Measurements from ENCODE around the gene RBM42.
A peak's percentile ranks its signal among the peaks of the same experiment; 100 is the strongest.

The RBM42 gene

GRCh38 chr19:35621708-35622107, 7.1 kb upstream of the RBM42 start:
- no peak for DNase-seq (ENCODE audit: low spot score)

- no peak for DNase-seq (ENCODE audit: low spot score)
Observed at GRCh38 chr19:35622750-35623149, 6.1 kb upstream of the RBM42 start.

GRCh38 chr19:35623327-35624010, 5.4 kb upstream of the RBM42 start:
- DNase-seq (ENCODE audit: low spot score): no peak

GRCh38 chr19:35628264-35628564, 622 bp upstream of the RBM42 start:
- no peak for DNase-seq (ENCODE audit: low spot score)

GRCh38 chr19:35629332-35629633, 447 bp downstream of the RBM42 start:
- DNase-seq (ENCODE audit: low spot score): no peak

- DNase-seq (ENCODE audit: low spot score): no peak
Observed at GRCh38 chr19:35633727-35634440, 5.0 kb downstream of the RBM42 start.

GRCh38 chr19:35636651-35637050, 7.8 kb downstream of the RBM42 start:
- DNase-seq (ENCODE audit: low spot score): no peak

- DNase-seq (ENCODE audit: low spot score): no peak
Observed at GRCh38 chr19:35637165-35637564, 8.3 kb downstream of the RBM42 start.

- DNase-seq (ENCODE audit: low spot score): no peak
Observed at GRCh38 chr19:35639321-35639639, 10.4 kb downstream of the RBM42 start.

- no peak for DNase-seq (ENCODE audit: low spot score)
Observed at GRCh38 chr19:35639863-35640262, 11.0 kb downstream of the RBM42 start.

GRCh38 chr19:35641515-35642151, 12.8 kb downstream of the RBM42 start, which contains the start of gene ETV2:
Gene ETV2, plus strand, starts transcription at chr19:35641745. Its CDS starts 716 bp downstream, at chr19:35642461.
- DNase-seq (ENCODE audit: low spot score): no peak

GRCh38 chr19:35642312-35642711, 13.5 kb downstream of the RBM42 start:
- DNase-seq (ENCODE audit: low spot score): no peak

- DNase-seq (ENCODE audit: low spot score): no peak
Observed at GRCh38 chr19:35642798-35643254, 14.0 kb downstream of the RBM42 start.

- DNase-seq (ENCODE audit: low spot score): peak; percentile 59
Observed at GRCh38 chr19:35643255-35644205, 14.7 kb downstream of the RBM42 start.

GRCh38 chr19:35644206-35644986, 15.6 kb downstream of the RBM42 start:
- DNase-seq (ENCODE audit: low spot score): peak; percentile 87

- DNase-seq (ENCODE audit: low spot score): peak; percentile 75
Observed at GRCh38 chr19:35644987-35645679, 16.3 kb downstream of the RBM42 start.

- DNase-seq (ENCODE audit: low spot score): no peak
Observed at GRCh38 chr19:35645680-35646511, 17.1 kb downstream of the RBM42 start.

GRCh38 chr19:35648017-35648961, 19.5 kb downstream of the RBM42 start, which contains the start of gene COX6B1:
Gene COX6B1, plus strand, starts transcription at chr19:35648323. Its CDS starts 2,921 bp downstream, at chr19:35651244.
- DNase-seq (ENCODE audit: low spot score): peak; percentile 99

- no peak for DNase-seq (ENCODE audit: low spot score)
Observed at GRCh38 chr19:35650581-35650980, 21.7 kb downstream of the RBM42 start.

Measured in Ammon's horn (tissue), 1 donor.